H1 (cell line): ENCODE measurements around the gene CDK3. TPM values are rescaled to one million over a fixed set of nuclear protein-coding genes. Genes with fewer than 3 reads are reported as not detected.
A peak's percentile ranks its signal among the peaks of the same experiment; 100 is the strongest.

Source experiments
- BRCA1 ChIP-seq: IDR thresholded peaks from 2 replicates; pipeline ENCODE4 v1.6.1; 2012; ENCODE audit warnings: low read depth, low read length, improper control_type of control experiment
- CTBP2 ChIP-seq: IDR thresholded peaks from 2 replicates; pipeline ENCODE4 v1.7.0; 2011; ENCODE audit warnings: borderline replicate concordance, mild to moderate bottlenecking, moderate library complexity, mixed read lengths, low read length; ENCODE audit not compliant: insufficient read depth, insufficient read length
- EZH2 ChIP-seq: fragments of 200-600 bp; sonication (generic); IDR thresholded peaks from 2 replicates; pipeline ENCODE4 v1.7.1; 2012; ENCODE audit warnings: low read depth, mild to moderate bottlenecking, moderate library complexity, low read length, inconsistent platforms; ENCODE audit not compliant: severe bottlenecking
- FOSL1 ChIP-seq: IDR thresholded peaks from 2 replicates; pipeline ENCODE4 v1.6.1; 2011; ENCODE audit warnings: mild to moderate bottlenecking, low read depth, low read length, moderate library complexity; ENCODE audit not compliant: insufficient read depth
- GTF2F1 ChIP-seq: IDR thresholded peaks from 2 replicates; pipeline ENCODE4 v1.6.1; 2012; ENCODE audit warnings: low read depth, low read length, improper control_type of control experiment, borderline replicate concordance
- HDAC2 ChIP-seq, 2 experiments: fragments of 300-600 bp in 1 of 2; sonication (generic) in 1 of 2; IDR thresholded peaks; 2 replicates each; pipeline ENCODE4 v1.6.1; 2011 to 2012; ENCODE audit warnings: low read depth in 2 of 2, low read length in 2 of 2, mild to moderate bottlenecking in 2 of 2, moderate library complexity in 2 of 2, borderline replicate concordance in 1 of 2, inconsistent platforms in 1 of 2
- KDM4A ChIP-seq: IDR thresholded peaks from one replicate; pipeline ENCODE4 v1.7.1; 2012; ENCODE audit warnings: low read depth, mild to moderate bottlenecking, moderate library complexity, low read length, inconsistent platforms; ENCODE audit not compliant: severe bottlenecking
- KDM5A ChIP-seq: fragments of 200-600 bp; IDR thresholded peaks from 2 replicates; pipeline ENCODE4 v1.7.1; 2012; ENCODE audit warnings: mild to moderate bottlenecking, low read length, inconsistent platforms, mixed read lengths
- MAFK ChIP-seq: IDR thresholded peaks from 2 replicates; pipeline ENCODE4 v1.6.1; 2012; ENCODE audit warnings: low read depth, mild to moderate bottlenecking, improper control_type of control experiment, low read length
- RAD21 ChIP-seq, 2 experiments: IDR thresholded peaks in 1 of 2; conservative IDR thresholded peaks in 1 of 2; 2 replicates each; pipeline ENCODE4 v1.6.1; 2011; ENCODE audit warnings: low read depth in 2 of 2, low read length in 2 of 2, improper control_type of control experiment in 1 of 2, inconsistent platforms in 1 of 2, mild to moderate bottlenecking in 1 of 2, moderate library complexity in 1 of 2
- RFX5 ChIP-seq: IDR thresholded peaks from 2 replicates; pipeline ENCODE4 v1.6.1; 2011; ENCODE audit warnings: low read depth, low read length, improper control_type of control experiment, borderline replicate concordance
- RNF2 ChIP-seq: fragments of 200-900, 300-1000 bp; sonication (generic); IDR thresholded peaks from 2 replicates; pipeline ENCODE4 v1.7.1; 2016; ENCODE audit warnings: borderline replicate concordance, low read depth, mild to moderate bottlenecking, antibody characterized with exemption, low read length; ENCODE audit not compliant: poor library complexity, severe bottlenecking; ENCODE audit errors: missing control alignments
- RXRA ChIP-seq: IDR thresholded peaks from 2 replicates; pipeline ENCODE4 v1.6.1; 2011; ENCODE audit warnings: low read depth, mild to moderate bottlenecking, low read length, moderate library complexity; ENCODE audit not compliant: insufficient read depth
- SIRT6 ChIP-seq: IDR thresholded peaks from one replicate; pipeline ENCODE4 v1.7.1; 2012; ENCODE audit warnings: low read length, inconsistent platforms
- SP1 ChIP-seq: IDR thresholded peaks from 2 replicates; pipeline ENCODE4 v1.6.1; 2011; ENCODE audit warnings: low read depth, low read length
- SP2 ChIP-seq: IDR thresholded peaks from 2 replicates; pipeline ENCODE4 v1.6.1; 2012; ENCODE audit warnings: mild to moderate bottlenecking, low read length, inconsistent platforms
- polyA plus RNA-seq, 7 experiments: library from polyadenylated mRNA; depleted of rRNA in 3 of 7; stranded (reverse) in 5 of 7; unstranded in 2 of 7; fragments of >200 nt in 5 of 7; fragments of 200-250 nt in 2 of 7; gene quantifications; 1 replicate in 5 of 7; 2 replicates in 1 of 7; 4 replicates in 1 of 7; pipeline versions ENCODE4 v1.2.1 to v1.2.3, GENCODE V29; 2011 to 2013; ENCODE audit warnings: missing spikeins in 2 of 7, mixed read lengths in 2 of 7
- total RNA-seq: library from RNA; stranded (reverse); fragmentation: NEBNext Ultra II Directional; extraction: Animal tissue kit (Norgen Biotek cat#: 25700); gene quantifications from 2 replicates; pipeline ENCODE4 v1.2.1, GENCODE V29; 2021
- TF ChIP-seq, protein P1 (sequence below): IDR thresholded peaks from 2 replicates; pipeline ENCODE4 v1.6.1; 2012; ENCODE audit warnings: inconsistent platforms
- TF ChIP-seq, protein P2 (sequence below): IDR thresholded peaks from 2 replicates; pipeline ENCODE4 v1.6.1; 2011; ENCODE audit warnings: low read depth, mild to moderate bottlenecking, low read length; ENCODE audit not compliant: insufficient read depth

The CDK3 gene
- total and polyA plus RNA-seq, 2 of the 8 experiments (the other 6 are each of a cell fraction or from before 2014, with no cell fraction given), result 10.0 to 14.6 TPM

DNA sequence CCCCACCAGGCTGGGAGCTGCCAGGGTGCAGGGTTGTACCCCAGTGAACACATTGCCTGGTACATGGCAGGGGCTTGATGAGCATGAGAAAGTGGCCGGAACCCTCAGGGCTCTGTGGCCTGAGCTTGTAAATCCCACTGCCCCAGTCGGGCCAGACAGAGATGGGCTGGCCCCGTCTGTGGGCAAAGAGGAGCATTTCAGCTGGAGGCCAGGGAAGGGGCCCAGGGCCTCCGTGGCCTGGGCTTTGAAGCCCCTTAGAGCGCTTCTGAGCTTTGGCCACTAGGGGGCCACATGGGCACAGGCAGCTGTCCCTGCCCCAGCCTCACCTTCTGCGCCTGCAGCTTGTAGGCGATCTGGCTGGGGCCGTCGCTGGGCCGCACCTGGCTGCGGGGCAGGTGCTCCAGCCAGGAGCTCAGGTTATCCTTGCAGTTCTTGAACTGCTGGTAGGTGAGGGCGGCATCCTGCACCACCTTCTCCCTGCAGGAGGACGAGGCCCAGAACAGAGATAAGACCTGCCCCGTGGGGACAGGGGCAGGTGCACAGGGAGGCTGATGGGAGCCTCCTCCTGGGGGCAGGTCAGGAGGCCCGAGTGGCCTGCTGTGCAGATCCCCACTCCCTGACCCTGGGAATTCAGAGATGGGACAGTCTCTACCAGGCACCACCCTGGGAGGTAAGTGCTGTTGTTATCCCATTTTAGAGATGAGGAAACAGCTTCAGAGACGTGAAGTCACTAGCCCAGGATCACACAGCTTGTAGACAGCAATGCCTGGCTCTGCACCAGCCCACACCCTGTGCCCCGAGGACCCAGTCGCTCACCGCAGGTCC, 13.7 kb downstream of the CDK3 start (continued):
- no peak for TF ChIP-seq CTBP2
- no peak for TF ChIP-seq SP1
- TF ChIP-seq, protein P1, sequence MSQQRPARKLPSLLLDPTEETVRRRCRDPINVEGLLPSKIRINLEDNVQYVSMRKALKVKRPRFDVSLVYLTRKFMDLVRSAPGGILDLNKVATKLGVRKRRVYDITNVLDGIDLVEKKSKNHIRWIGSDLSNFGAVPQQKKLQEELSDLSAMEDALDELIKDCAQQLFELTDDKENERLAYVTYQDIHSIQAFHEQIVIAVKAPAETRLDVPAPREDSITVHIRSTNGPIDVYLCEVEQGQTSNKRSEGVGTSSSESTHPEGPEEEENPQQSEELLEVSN, result peak; percentile 58; the same call in 1 of the 2 replicates
- no peak for TF ChIP-seq KDM5A
- no peak for TF ChIP-seq GTF2F1
- TF ChIP-seq EZH2, result no peak
- TF ChIP-seq, protein P2, sequence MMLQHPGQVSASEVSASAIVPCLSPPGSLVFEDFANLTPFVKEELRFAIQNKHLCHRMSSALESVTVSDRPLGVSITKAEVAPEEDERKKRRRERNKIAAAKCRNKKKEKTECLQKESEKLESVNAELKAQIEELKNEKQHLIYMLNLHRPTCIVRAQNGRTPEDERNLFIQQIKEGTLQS, result no peak
- TF ChIP-seq SIRT6, result no peak
- TF ChIP-seq RAD21 (IDR thresholded peaks at IDR 0.05 in 1 of 2, conservative IDR thresholded peaks at IDR 0.05 in 1 of 2; ENCODE audit: low read depth in 2 of 2, low read length in 2 of 2), result peak; percentile 93 to 97
- no peak for TF ChIP-seq FOSL1
- no peak for TF ChIP-seq HDAC2 (IDR thresholded peaks at IDR 0.05; ENCODE audit: borderline replicate concordance in 1 of 2, low read depth in 2 of 2, low read length in 2 of 2)
- TF ChIP-seq SP2, result no peak
- TF ChIP-seq RXRA, result no peak
- TF ChIP-seq BRCA1, result no peak
- TF ChIP-seq RNF2, result no peak
- no peak for TF ChIP-seq MAFK
- TF ChIP-seq RFX5, result no peak
- no peak for TF ChIP-seq KDM4A
